GM12878 (cell line): Measurements from ENCODE around the gene C19orf73. TPM values are rescaled to one million over a fixed set of nuclear protein-coding genes. Genes with fewer than 3 reads are reported as not detected.

Source experiments
- BCL3 ChIP-seq: IDR thresholded peaks from 2 replicates; pipeline ENCODE4 v1.6.1; 2011; ENCODE audit warnings: borderline replicate concordance, low read depth, mild to moderate bottlenecking, moderate library complexity, low read length; ENCODE audit not compliant: insufficient read depth, poor library complexity, severe bottlenecking
- BHLHE40 ChIP-seq, 2 experiments: fragments of 450-650 bp in 1 of 2; IDR thresholded peaks; 2 replicates each; pipeline ENCODE4 v1.6.1; 2011 to 2017; ENCODE audit warnings: low read depth in 2 of 2, borderline replicate concordance in 1 of 2, improper control_type of control experiment in 1 of 2, low read length in 1 of 2, mild to moderate bottlenecking in 1 of 2
- CEBPZ ChIP-seq: fragments of 150-350 bp; IDR thresholded peaks from 2 replicates; pipeline ENCODE4 v1.6.1; 2016; ENCODE audit warnings: low read depth, low read length
- ESRRA ChIP-seq: IDR thresholded peaks from 2 replicates; pipeline ENCODE4 v1.6.1; 2012; ENCODE audit warnings: mild to moderate bottlenecking, low read length, improper control_type of control experiment
- NFXL1 ChIP-seq: fragments of 450-650 bp; IDR thresholded peaks from 2 replicates; pipeline ENCODE4 v1.6.1; 2017; ENCODE audit warnings: antibody characterized with exemption, mild to moderate bottlenecking, borderline replicate concordance
- NFYA ChIP-seq: IDR thresholded peaks from 2 replicates; pipeline ENCODE4 v1.6.1; 2011; ENCODE audit warnings: low read depth, mild to moderate bottlenecking, low read length, improper control_type of control experiment, borderline replicate concordance
- NR2C2 ChIP-seq: IDR thresholded peaks from 2 replicates; pipeline ENCODE4 v1.6.1; 2011; ENCODE audit warnings: borderline replicate concordance, low read depth; ENCODE audit not compliant: control insufficient read depth, insufficient read length
- RAD51 ChIP-seq: fragments of 450-650 bp; IDR thresholded peaks from 2 replicates; pipeline ENCODE4 v1.6.1; 2016; ENCODE audit warnings: moderate library complexity, mild to moderate bottlenecking, inconsistent platforms
- RCOR1 ChIP-seq: conservative IDR thresholded peaks from 2 replicates; pipeline ENCODE4 v1.6.1; 2012; ENCODE audit warnings: low read depth, low read length, improper control_type of control experiment
- RELB ChIP-seq: fragments of 450-650 bp; IDR thresholded peaks from 2 replicates; pipeline ENCODE4 v1.6.1; 2017; ENCODE audit warnings: low read depth, mild to moderate bottlenecking, moderate library complexity
- SREBF1 ChIP-seq: IDR thresholded peaks from 2 replicates; pipeline ENCODE4 v1.6.1; 2012; ENCODE audit warnings: mild to moderate bottlenecking, low read length
- SRF ChIP-seq, 2 experiments: IDR thresholded peaks; 2 replicates each; pipeline ENCODE4 v1.6.1; 2011; ENCODE audit warnings: low read depth in 2 of 2, low read length in 2 of 2, mild to moderate bottlenecking in 1 of 2, moderate library complexity in 1 of 2
- STAT1 ChIP-seq: fragments of 450-650 bp; conservative IDR thresholded peaks from 2 replicates; pipeline ENCODE4 v1.6.1; 2014; ENCODE audit warnings: antibody characterized with exemption, mild to moderate bottlenecking
- TBL1XR1 ChIP-seq: IDR thresholded peaks from 2 replicates; pipeline ENCODE4 v1.6.1; 2012; ENCODE audit warnings: low read depth, low read length, improper control_type of control experiment
- USF2 ChIP-seq: IDR thresholded peaks from 2 replicates; pipeline ENCODE4 v1.6.1; 2011; ENCODE audit warnings: low read depth, low read length, improper control_type of control experiment, borderline replicate concordance
- YY1 ChIP-seq: IDR thresholded peaks from 2 replicates; pipeline ENCODE4 v1.6.1; 2011; ENCODE audit warnings: low read depth, mild to moderate bottlenecking, low read length
- ZBTB4 ChIP-seq: fragments of 450-650 bp; formaldehyde crosslinking; IDR thresholded peaks from 2 replicates; pipeline ENCODE4 v1.4.0; 2022; ENCODE audit warnings: mild to moderate bottlenecking, moderate library complexity
- ZZZ3 ChIP-seq: IDR thresholded peaks from 2 replicates; pipeline ENCODE4 v1.6.1; 2011; ENCODE audit warnings: low read depth; ENCODE audit not compliant: control insufficient read depth, insufficient read length
- polyA plus RNA-seq, 11 experiments: library from polyadenylated mRNA; depleted of rRNA in 4 of 11; unstranded in 6 of 11; stranded (reverse) in 5 of 11; fragments of >200 nt; fragmentation: Nextera tagmentation in 4 of 11; fragmentation: Illumina TruSeq in 1 of 11; extraction: Ambion mirVana in 4 of 11; extraction: Trizol in 1 of 11; gene quantifications; 1 replicate in 1 of 11; 2 replicates in 10 of 11; pipeline versions ENCODE4 v1.2.1 to v1.2.3, GENCODE V29; 2011 to 2016; ENCODE audit warnings: inconsistent platforms in 2 of 11, missing spikeins in 2 of 11, low read depth in 1 of 11
- total RNA-seq, 4 experiments: library from RNA; depleted of rRNA in 3 of 4; stranded (reverse); fragments of >200 nt in 3 of 4; fragmentation: Illumina TruSeq in 1 of 4; extraction: Trizol in 1 of 4; gene quantifications; 2 replicates each; pipeline versions ENCODE4 v1.2.1 to v1.2.3, GENCODE V29; 2013 to 2021

Gene C19orf73
- total and polyA plus RNA-seq, 10 of the 15 experiments (the other 5 are each of a cell fraction or from before 2014, with no cell fraction given), result 0.20 to 2.0 (median 0.80) TPM

- peak; percentile 42; the same call in 1 of the 2 replicates for TF ChIP-seq YY1
- no peak for TF ChIP-seq ESRRA
- TF ChIP-seq RCOR1, result no peak
- peak; percentile 36 for TF ChIP-seq BCL3
- peak; percentile 90 for TF ChIP-seq SREBF1
- TF ChIP-seq USF2, result no peak
- no peak for TF ChIP-seq CEBPZ
- TF ChIP-seq NFYA, result no peak
- TF ChIP-seq TBL1XR1, result no peak
- no peak for TF ChIP-seq ZBTB4 (CRISPR knock-in tag)
- TF ChIP-seq RAD51, result no peak
- TF ChIP-seq SRF (IDR thresholded peaks at IDR 0.05; ENCODE audit: low read depth in 2 of 2, low read length in 2 of 2), result 0 out of 4 replicates have a peak, but pooled peaks of 1 of the 2 experiments have one; percentile 4
- TF ChIP-seq NR2C2, result no peak
- peak; percentile 91 for TF ChIP-seq STAT1
- peak; percentile 95 to 98 for TF ChIP-seq BHLHE40 (IDR thresholded peaks at IDR 0.05; ENCODE audit: borderline replicate concordance in 1 of 2, low read depth in 2 of 2, low read length in 1 of 2)
- no peak for TF ChIP-seq ZZZ3
- TF ChIP-seq RELB, result peak; percentile 86
- TF ChIP-seq NFXL1, result no peak
Observed at GRCh38 chr19:49118565-49119410, at the start of gene C19orf73 (continued).
